Measurements from ENCODE around the gene RUFY3.
"Not testable (repeated sequence)": the region's sequence is repeated elsewhere in the genome, so short reads cannot be mapped to it uniquely, and the experiment has no call there.

RUFY3 gene

GRCh38 chr4:70760662-70761061 lies 38.9 kb downstream of the RUFY3 start:
- TF ChIP-seq, protein P1, sequence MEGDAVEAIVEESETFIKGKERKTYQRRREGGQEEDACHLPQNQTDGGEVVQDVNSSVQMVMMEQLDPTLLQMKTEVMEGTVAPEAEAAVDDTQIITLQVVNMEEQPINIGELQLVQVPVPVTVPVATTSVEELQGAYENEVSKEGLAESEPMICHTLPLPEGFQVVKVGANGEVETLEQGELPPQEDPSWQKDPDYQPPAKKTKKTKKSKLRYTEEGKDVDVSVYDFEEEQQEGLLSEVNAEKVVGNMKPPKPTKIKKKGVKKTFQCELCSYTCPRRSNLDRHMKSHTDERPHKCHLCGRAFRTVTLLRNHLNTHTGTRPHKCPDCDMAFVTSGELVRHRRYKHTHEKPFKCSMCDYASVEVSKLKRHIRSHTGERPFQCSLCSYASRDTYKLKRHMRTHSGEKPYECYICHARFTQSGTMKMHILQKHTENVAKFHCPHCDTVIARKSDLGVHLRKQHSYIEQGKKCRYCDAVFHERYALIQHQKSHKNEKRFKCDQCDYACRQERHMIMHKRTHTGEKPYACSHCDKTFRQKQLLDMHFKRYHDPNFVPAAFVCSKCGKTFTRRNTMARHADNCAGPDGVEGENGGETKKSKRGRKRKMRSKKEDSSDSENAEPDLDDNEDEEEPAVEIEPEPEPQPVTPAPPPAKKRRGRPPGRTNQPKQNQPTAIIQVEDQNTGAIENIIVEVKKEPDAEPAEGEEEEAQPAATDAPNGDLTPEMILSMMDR (IDR thresholded peaks at IDR 0.05; ENCODE audit: insufficient read depth, missing control alignments): no peak
- DNase-seq (ENCODE audit: insufficient read length, low spot score) (no peak), FAIRE-seq (no peak)

DNA sequence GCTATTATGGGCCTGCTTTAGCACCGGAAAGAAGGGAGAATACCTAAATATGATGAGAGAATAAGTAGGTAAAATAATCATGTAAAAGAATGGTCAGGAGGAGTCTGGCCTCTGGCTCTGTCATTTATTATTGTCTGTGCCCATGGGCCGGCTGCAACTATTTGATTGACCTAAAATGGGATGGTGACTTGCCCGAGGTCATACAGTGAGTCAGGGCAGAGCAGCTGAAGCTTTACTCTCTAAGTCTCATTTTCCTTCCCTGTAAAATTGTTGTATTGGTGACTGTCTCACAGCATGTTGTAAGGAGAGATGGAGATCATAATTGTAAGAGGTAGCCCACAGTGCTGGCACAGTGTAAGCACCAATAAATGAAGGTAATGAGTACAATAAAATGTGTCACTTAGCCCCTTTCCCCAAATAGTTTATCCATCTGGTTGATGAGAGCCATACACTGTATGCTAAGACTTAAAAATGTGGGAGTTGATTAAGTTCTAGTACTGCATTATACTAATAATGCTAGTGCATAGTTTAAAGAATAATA lies 39.6 kb downstream of the RUFY3 start:
- no peak for FAIRE-seq
- TF ChIP-seq, protein P1 (IDR thresholded peaks at IDR 0.05; ENCODE audit: insufficient read depth, missing control alignments): no peak
- DNase-seq (ENCODE audit: insufficient read length, low spot score): no peak

DNA sequence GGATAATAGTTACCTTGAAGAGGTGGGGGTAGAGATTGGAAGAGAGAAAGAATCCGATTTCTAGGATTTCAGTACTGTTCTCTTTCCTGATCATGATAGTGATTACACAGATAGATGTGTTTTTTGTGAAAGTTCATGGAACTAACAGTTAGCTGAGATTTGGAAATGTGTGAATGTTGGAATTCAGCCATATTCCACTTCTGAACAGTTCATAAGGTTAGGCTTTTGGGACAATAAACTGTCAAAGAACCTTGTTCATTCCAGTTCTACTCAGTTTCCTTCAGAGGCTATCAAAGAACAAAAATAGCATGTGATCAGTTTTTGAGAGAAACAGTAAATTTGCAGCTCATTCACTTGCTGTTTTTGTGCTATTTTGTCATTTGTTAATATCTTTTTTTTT lies 43.6 kb downstream of the RUFY3 start:
- no peak for FAIRE-seq

GRCh38 chr4:70768301-70768948 lies 46.7 kb downstream of the RUFY3 start:
- TF ChIP-seq, protein P1 (IDR thresholded peaks at IDR 0.05; ENCODE audit: insufficient read depth, missing control alignments): no peak
- DNase-seq (ENCODE audit: insufficient read length, low spot score) (no peak), FAIRE-seq (no peak)

More for the DNA sequence above, 43.6 kb downstream of the RUFY3 start:
- no peak for DNase-seq (ENCODE audit: insufficient read length, low spot score)
- TF ChIP-seq, protein P1 (IDR thresholded peaks at IDR 0.05; ENCODE audit: insufficient read depth, missing control alignments): no peak

DNA sequence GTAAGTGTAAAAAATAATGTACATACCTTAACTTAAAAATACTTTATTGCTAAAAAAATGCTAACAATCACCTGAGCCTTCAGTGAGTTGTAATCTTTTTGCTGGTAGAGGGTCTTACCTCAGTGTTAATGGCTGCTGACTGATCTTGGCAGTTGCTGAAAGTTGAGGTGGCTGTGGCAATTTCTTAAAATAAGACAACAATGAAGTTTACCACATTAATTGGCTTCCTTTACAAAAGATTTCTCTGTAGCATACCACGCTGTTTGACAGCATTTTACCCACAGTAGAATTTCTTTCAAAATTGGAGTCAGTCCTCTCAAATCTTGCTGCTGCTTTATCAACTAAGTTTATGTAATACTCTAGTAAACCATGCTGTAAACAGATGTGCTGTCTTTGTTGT lies 47.6 kb downstream of the RUFY3 start:
- DNase-seq (ENCODE audit: insufficient read length, low spot score); FAIRE-seq: not testable (repeated sequence)

- FAIRE-seq: no peak
- no peak for DNase-seq (ENCODE audit: insufficient read length, low spot score)
- TF ChIP-seq, protein P1 (IDR thresholded peaks at IDR 0.05; ENCODE audit: insufficient read depth, missing control alignments): no peak
These were observed 51.3 kb downstream of the RUFY3 start for GRCh38 chr4:70772929-70773555.

- DNase-seq (ENCODE audit: insufficient read length, low spot score) (no peak), FAIRE-seq (no peak)
- TF ChIP-seq, protein P1 (IDR thresholded peaks at IDR 0.05; ENCODE audit: insufficient read depth, missing control alignments): no peak
These were observed 57.2 kb downstream of the RUFY3 start for GRCh38 chr4:70778888-70779422.

Measured in D721Med (cell line).